Ovary (tissue), 9 donors: ENCODE data around the gene FBXL7. TPM values are rescaled to one million over a fixed set of nuclear protein-coding genes. Genes with fewer than 3 reads are reported as not detected.
A peak's percentile ranks its signal among the peaks of the same experiment; 100 is the strongest.

Source experiments
- DNase-seq, 5 donors: peaks; one replicate each; pipeline ENCODE4 v3.0.0-alpha.2; 2019 to 2020
- H3K27ac ChIP-seq, 2 donors: fragments of 200-600 bp; one replicate each; pipeline versions ENCODE4 v1.5.1 to v1.8.0; 2019 to 2022
- H3K27me3 ChIP-seq: fragments of 200-600 bp; one replicate; pipeline ENCODE4 v1.8.0; 2022
- H3K36me3 ChIP-seq: fragments of 200-600 bp; sonication (generic); one replicate; pipeline ENCODE4 v1.5.1; 2019
- H3K4me1 ChIP-seq: one replicate; pipeline ENCODE4 v1.8.1; 2013; ENCODE audit warnings: mild to moderate bottlenecking, moderate library complexity; ENCODE audit not compliant: insufficient read depth
- H3K4me3 ChIP-seq: fragments of 200-600 bp; sonication (generic); one replicate; pipeline ENCODE4 v1.5.1; 2017
- H3K9me3 ChIP-seq, 2 donors: fragments of 200-600 bp in 1 of 2; sonication (generic) in 1 of 2; one replicate each; pipeline versions ENCODE4 v1.5.1 to v1.8.1; 2013 to 2019; ENCODE audit warnings: mild to moderate bottlenecking in 1 of 2, moderate library complexity in 1 of 2
- EP300 ChIP-seq: sonication (generic); formaldehyde crosslinking; IDR thresholded peaks from one replicate; pipeline ENCODE4 v1.6.1; 2017; ENCODE audit warnings: antibody characterized with exemption
- POLR2A ChIP-seq: fragments of 450-650 bp; IDR thresholded peaks from one replicate; pipeline ENCODE4 v1.6.1; 2017; ENCODE audit warnings: antibody characterized with exemption, mild to moderate bottlenecking, moderate library complexity
- WGBS, 3 donors: extraction: QIAGEN DNeasy Blood & Tissue Kit in 1 of 3; methylation state at CpG; one replicate each; pipeline versions ENCODE4 v1.1.5 to v1.1.7; 2013 to 2017; 5-methylcytosine and 5-hydroxymethylcytosine counted together
- intact Hi-C, 4 donors: fragments of 100-400 bp; cut with DNase I; formaldehyde crosslinking; loops; one replicate each; pipeline versions ENCODE4 v1.11.0 to v1.15.1; 2022 to 2023
- polyA plus RNA-seq, 2 donors: library from polyadenylated mRNA; stranded (reverse); fragments of 200-250 nt in 1 of 2; fragments of 350-450 nt in 1 of 2; fragmentation: Illumina TruSeq in 1 of 2; extraction: RNeasy Lipid Tissue Mini Kit (QIAGEN cat#74804) in 1 of 2; gene quantifications; one replicate each; pipeline ENCODE4 v1.2.3, GENCODE V29; 2013 to 2014
- total RNA-seq, 7 donors: library from RNA; depleted of rRNA in 2 of 7; stranded (reverse); fragments of >200 nt in 2 of 7; fragmentation: NEBNext Ultra II Directional in 3 of 7; extraction: Animal tissue kit (Norgen Biotek cat#: 25700) in 3 of 7; gene quantifications; one replicate each; pipeline versions ENCODE4 v1.1.0 to v1.2.4, GENCODE V29; 2016 to 2023
- TF ChIP-seq, protein P1 (sequence below), 3 donors: fragments of 450-650 bp in 2 of 3; fragments of 200-600 bp in 1 of 3; IDR thresholded peaks; one replicate each; pipeline versions ENCODE4 v1.5.1 to v1.8.0; 2016 to 2022; ENCODE audit warnings: antibody characterized with exemption in 3 of 3, mild to moderate bottlenecking in 1 of 3
- donor health status: DM: no; HTN: no; CAD: no; lungs with moderate emphysema.
- donor health status: DM: no; HTN: no; CAD: no.
- donor health status: Bipolar disorder and iron deficiency.
- donor health status: DM: yes; HTN: yes; CAD: no.
- donor health status: DM: no; HTN: no; CAD: no.
- donor health status: DM: yes; HTN: yes; CAD: no.

Gene FBXL7
- total and polyA plus RNA-seq, 9 donors, result 21.1 to 40.9 (median 29.2) TPM

DNA sequence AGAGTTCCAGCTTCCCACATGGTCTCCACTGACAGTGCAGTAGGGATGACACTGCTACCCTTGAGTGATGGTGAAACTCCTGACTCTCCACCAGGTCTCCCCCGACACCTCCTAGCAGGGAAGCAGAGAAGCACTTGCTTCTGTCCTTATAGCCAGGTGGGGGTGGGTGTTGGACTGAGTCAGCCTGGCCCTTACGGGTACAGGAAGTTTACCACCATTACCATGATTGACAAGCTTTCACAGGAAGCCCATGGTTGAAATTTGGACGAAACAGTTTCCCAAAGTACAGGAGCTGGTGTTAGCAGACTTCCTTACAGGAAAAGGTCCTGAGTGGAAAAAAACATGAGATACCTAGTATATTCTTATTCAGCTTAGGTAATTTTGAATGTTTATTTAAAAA is 3.1 kb upstream of the FBXL7 start:
- Histone ChIP-seq H3K4me1 (peaks cover 2% of the 10 kb centered on the region), H3K27ac (no peak overlapping the region), H3K9me3 (no peaks in the 10 kb centered on the region), H3K27me3 (no peaks in the 10 kb centered on the region), H3K4me3 (no peak overlapping the region), H3K36me3 (no peaks in the 10 kb centered on the region)
- 88 to 96% (median 90%) methylated on average over 3 of the region's 3 CpGs for WGBS, 3 donors
- intact Hi-C loops, result no loop called here
- no peak for DNase-seq
- no peak for TF ChIP-seq POLR2A
- TF ChIP-seq, protein P1, sequence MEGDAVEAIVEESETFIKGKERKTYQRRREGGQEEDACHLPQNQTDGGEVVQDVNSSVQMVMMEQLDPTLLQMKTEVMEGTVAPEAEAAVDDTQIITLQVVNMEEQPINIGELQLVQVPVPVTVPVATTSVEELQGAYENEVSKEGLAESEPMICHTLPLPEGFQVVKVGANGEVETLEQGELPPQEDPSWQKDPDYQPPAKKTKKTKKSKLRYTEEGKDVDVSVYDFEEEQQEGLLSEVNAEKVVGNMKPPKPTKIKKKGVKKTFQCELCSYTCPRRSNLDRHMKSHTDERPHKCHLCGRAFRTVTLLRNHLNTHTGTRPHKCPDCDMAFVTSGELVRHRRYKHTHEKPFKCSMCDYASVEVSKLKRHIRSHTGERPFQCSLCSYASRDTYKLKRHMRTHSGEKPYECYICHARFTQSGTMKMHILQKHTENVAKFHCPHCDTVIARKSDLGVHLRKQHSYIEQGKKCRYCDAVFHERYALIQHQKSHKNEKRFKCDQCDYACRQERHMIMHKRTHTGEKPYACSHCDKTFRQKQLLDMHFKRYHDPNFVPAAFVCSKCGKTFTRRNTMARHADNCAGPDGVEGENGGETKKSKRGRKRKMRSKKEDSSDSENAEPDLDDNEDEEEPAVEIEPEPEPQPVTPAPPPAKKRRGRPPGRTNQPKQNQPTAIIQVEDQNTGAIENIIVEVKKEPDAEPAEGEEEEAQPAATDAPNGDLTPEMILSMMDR (IDR thresholded peaks at IDR 0.05), result no peak
- TF ChIP-seq EP300, result no peak

DNA sequence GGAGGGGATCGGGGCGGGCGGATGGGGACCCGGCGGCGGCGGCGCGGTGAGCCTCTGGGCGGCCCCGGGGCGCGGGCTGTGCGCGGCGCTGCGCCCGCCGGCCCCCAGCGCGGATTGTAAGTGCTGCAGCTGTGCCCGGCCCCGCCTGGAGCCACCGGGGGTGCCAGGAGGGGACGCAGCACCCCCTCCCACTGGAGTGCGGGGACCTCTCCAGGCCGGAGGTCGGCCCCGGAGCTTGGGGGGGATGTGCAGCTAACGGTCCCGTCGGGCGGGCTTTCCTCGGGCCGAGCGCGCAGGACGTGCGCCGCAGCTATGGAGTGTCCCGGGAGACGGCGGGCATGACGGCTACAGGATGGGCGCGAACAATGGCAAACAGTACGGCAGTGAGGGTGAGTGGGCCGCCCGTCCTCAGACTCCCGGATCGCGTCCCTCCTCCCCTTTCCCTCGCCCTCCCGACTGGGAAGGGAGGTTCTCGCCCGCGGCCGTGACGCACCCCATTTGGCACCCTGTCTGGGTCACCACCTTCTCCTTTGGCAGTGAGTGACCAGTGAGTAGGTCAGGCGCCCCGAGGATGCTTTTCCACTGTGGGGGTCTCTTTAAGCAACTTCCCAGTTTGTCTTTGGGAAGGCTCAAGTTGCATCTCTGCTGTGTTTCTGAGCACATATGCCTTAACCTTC is 483 bp downstream of the FBXL7 start:
- Histone ChIP-seq H3K27me3 (no peaks in the 10 kb centered on the region), H3K4me1 (peaks cover 9% of the 10 kb centered on the region), H3K4me3 (peak overlapping the region; percentile 81), H3K9me3 (no peaks in the 10 kb centered on the region), H3K27ac (peak overlapping the region; percentile 71 to 86), H3K36me3 (no peaks in the 10 kb centered on the region)
- intact Hi-C loops, result loop anchor here in 1 of 4 donors (10.0 kb wide), 1 partner anchor 324 kb away; no protein-coding TSS in a partner anchor
- no peak for TF ChIP-seq POLR2A
- TF ChIP-seq, protein P1 (IDR thresholded peaks at IDR 0.05), result no peak
- TF ChIP-seq EP300, result no peak
- DNase-seq, result peak; percentile 49 to 78 (median 72)
- WGBS, 3 donors, result 0% methylated on average over 20 to 61 of the region's 61 CpGs

- intact Hi-C loops, result loop anchor here in 1 of 4 donors (10.0 kb wide), 1 partner anchor 324 kb away; no protein-coding TSS in a partner anchor
Measured at GRCh38 chr5:15501091-15501791, 1.3 kb downstream of the FBXL7 start.

GRCh38 chr5:15502208-15502607 is 2.2 kb downstream of the FBXL7 start:
- WGBS, 3 donors, result 2 to 4% (median 2%) methylated on average over 5 of the region's 5 CpGs
- intact Hi-C loops, result loop anchor here in 1 of 4 donors (10.0 kb wide), 1 partner anchor 323 kb away; no protein-coding TSS in a partner anchor
- Histone ChIP-seq H3K36me3 (no peaks in the 10 kb centered on the region), H3K4me3 (peak overlapping the region; percentile 81), H3K27me3 (no peaks in the 10 kb centered on the region), H3K27ac (no peak overlapping the region), H3K4me1 (peaks cover 9% of the 10 kb centered on the region), H3K9me3 (no peaks in the 10 kb centered on the region)
- no peak for DNase-seq
- TF ChIP-seq POLR2A (no peak), EP300 (no peak)
- TF ChIP-seq, protein P1 (IDR thresholded peaks at IDR 0.05), result no peak

More at GRCh38 chr5:15501091-15501791, 1.3 kb downstream of the FBXL7 start:
- peak overlapping the region; percentile 81 for H3K4me3 ChIP-seq
- peak; percentile 46 to 65 (median 51) for DNase-seq
- H3K4me1 ChIP-seq, result peaks cover 9% of the 10 kb centered on the region
- H3K27ac ChIP-seq, result peak overlapping the region in 1 of 2 donors; percentile 86
- H3K36me3 ChIP-seq, result no peaks in the 10 kb centered on the region
- H3K9me3 ChIP-seq, result no peaks in the 10 kb centered on the region
- H3K27me3 ChIP-seq, result no peaks in the 10 kb centered on the region
- TF ChIP-seq POLR2A (no peak), EP300 (no peak)
- TF ChIP-seq, protein P1 (IDR thresholded peaks at IDR 0.05), result no peak
- WGBS, 3 donors, result 0 to 1% (median 1%) methylated on average over 15 of the region's 15 CpGs
